Loucy (cell line): Measurements from ENCODE around the gene MRPS27.
A peak's percentile ranks its signal among the peaks of the same experiment; 100 is the strongest.
"Not testable (repeated sequence)": the region's sequence is repeated elsewhere in the genome, so short reads cannot be mapped to it uniquely, and the experiment has no call there.

Experiments used
- H2AFZ ChIP-seq: fragments of 200-600 bp; sonication (generic); 2 replicates; pipeline ENCODE4 v1.6.0; 2016; ENCODE audit warnings: antibody characterized with exemption, mild to moderate bottlenecking, low read length, moderate library complexity
- H3F3A ChIP-seq: fragments of 200-600 bp; 2 replicates; pipeline ENCODE4 v1.6.0; 2016; ENCODE audit warnings: antibody characterized with exemption, low read depth, mild to moderate bottlenecking
- H3K27me3 ChIP-seq: fragments of 200-600 bp; sonication (generic); 2 replicates; pipeline ENCODE4 v1.6.1; 2014; ENCODE audit warnings: low read length, mild to moderate bottlenecking; ENCODE audit not compliant: insufficient read depth, poor library complexity, severe bottlenecking
- H3K36me3 ChIP-seq: fragments of 200-600 bp; sonication (generic); 2 replicates; pipeline ENCODE4 v1.6.1; 2016; ENCODE audit warnings: low read length; ENCODE audit not compliant: insufficient read depth
- H3K4me1 ChIP-seq: fragments of 200-600 bp; sonication (generic); 2 replicates; pipeline ENCODE4 v1.5.1; 2014; ENCODE audit warnings: low read length, mild to moderate bottlenecking; ENCODE audit not compliant: insufficient read depth, poor library complexity, severe bottlenecking
- H3K4me2 ChIP-seq: fragments of 200-600 bp; sonication (generic); 2 replicates; pipeline ENCODE4 v1.6.0; 2014; ENCODE audit warnings: antibody characterized with exemption, low read length, low read depth, mild to moderate bottlenecking; ENCODE audit not compliant: poor library complexity, severe bottlenecking
- H3K4me3 ChIP-seq: fragments of 200-600 bp; sonication (generic); 2 replicates; pipeline ENCODE4 v1.5.1; 2014; ENCODE audit warnings: low read length, mild to moderate bottlenecking, mixed read lengths; ENCODE audit not compliant: poor library complexity, severe bottlenecking
- H3K79me2 ChIP-seq: fragments of 200-600 bp; sonication (generic); 2 replicates; pipeline ENCODE4 v1.6.1; 2014; ENCODE audit warnings: low read length; ENCODE audit not compliant: insufficient read depth
- H3K9ac ChIP-seq: fragments of 200-600 bp; sonication (generic); 2 replicates; pipeline ENCODE4 v1.6.0; 2014; ENCODE audit warnings: mild to moderate bottlenecking, low read depth, low read length, moderate library complexity; ENCODE audit not compliant: poor library complexity, severe bottlenecking
- H3K9me2 ChIP-seq: fragments of 200-600 bp; sonication (generic); replicated peaks from 2 replicates; pipeline ENCODE4 v1.6.1; 2016; ENCODE audit warnings: low read depth, low read length, mixed read lengths
- H3K9me3 ChIP-seq: fragments of 200-600 bp; sonication (generic); 2 replicates; pipeline ENCODE4 v1.6.1; 2014; ENCODE audit warnings: mild to moderate bottlenecking, antibody characterized with exemption, low read length, low read depth; ENCODE audit not compliant: insufficient read depth
- H4K20me1 ChIP-seq: fragments of 200-600 bp; sonication (generic); 2 replicates; pipeline ENCODE4 v1.6.0; 2014; ENCODE audit warnings: antibody characterized with exemption, low read length, mild to moderate bottlenecking; ENCODE audit not compliant: insufficient read depth, poor library complexity, severe bottlenecking
- CTCF ChIP-seq: fragments of 200-600 bp; sonication (generic); conservative IDR thresholded peaks from 2 replicates; pipeline ENCODE4 v1.5.1; 2014; ENCODE audit warnings: mild to moderate bottlenecking, antibody characterized with exemption, low read length
- EZH2phosphoT487 ChIP-seq: fragments of 200-600 bp; IDR thresholded peaks from 2 replicates; pipeline ENCODE4 v1.6.1; 2018; ENCODE audit warnings: antibody characterized with exemption, mild to moderate bottlenecking, moderate library complexity, borderline replicate concordance

Gene MRPS27

GRCh38 chr5:72301557-72301956 lies 18.5 kb downstream of the MRPS27 start:
- Histone ChIP-seq H2AFZ (no peak overlapping the region), H3K9ac (no peak overlapping the region), H3K36me3 (peaks cover 6% of the 10 kb centered on the region; the same call in 1 of the 2 replicates), H3F3A (peaks cover 16% of the 10 kb centered on the region; the same call in 1 of the 2 replicates), H3K4me3 (no peak overlapping the region), H3K4me2 (no peak overlapping the region), H3K9me3 (no peaks in the 10 kb centered on the region), H3K27me3 (no peaks in the 10 kb centered on the region), H3K4me1 (peaks cover 77% of the 10 kb centered on the region), H3K79me2 (peaks cover 85% of the 10 kb centered on the region), H3K9me2 (no peaks in the 10 kb centered on the region), H4K20me1 (no peaks in the 10 kb centered on the region)
- TF ChIP-seq EZH2phosphoT487 (no peak), CTCF (no peak)

DNA sequence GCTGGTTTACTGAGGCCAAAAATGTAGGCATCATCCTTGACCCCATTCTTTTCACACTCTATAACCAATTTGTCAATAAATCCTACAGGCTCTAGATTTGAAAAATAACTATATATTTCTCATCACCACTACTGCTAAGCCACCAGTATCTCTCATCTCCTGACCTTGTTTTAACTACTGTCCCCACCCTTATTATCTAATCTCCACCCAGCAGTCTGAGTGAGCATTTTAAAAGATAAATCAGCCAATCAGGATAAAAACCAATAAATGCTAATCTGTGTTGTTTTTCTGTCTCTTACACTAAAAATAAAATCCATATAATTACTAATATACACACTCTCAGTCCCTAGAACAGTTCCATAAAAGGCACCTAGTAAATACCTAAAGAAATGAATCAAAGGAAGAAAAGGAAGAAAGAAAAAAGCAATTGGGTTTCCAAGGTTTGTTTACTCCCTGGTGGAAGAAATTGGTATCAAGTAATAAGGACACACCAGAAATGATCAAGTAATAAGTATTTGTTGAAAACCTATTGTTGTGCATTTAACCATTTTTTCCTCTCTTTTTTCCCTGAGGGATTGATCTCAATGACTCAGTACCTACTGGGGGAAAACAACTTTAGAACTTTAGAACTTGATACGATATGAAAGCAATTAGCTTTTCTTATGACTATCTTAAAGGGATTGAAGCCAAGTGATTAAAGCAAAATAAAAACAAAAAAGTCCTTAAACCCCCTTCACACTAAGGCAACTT lies 19.3 kb downstream of the MRPS27 start:
- Histone ChIP-seq H3F3A (peaks cover 16% of the 10 kb centered on the region; the same call in 1 of the 2 replicates), H4K20me1 (no peaks in the 10 kb centered on the region), H2AFZ (no peak overlapping the region), H3K9me3 (no peaks in the 10 kb centered on the region), H3K79me2 (peaks cover 85% of the 10 kb centered on the region), H3K9me2 (no peaks in the 10 kb centered on the region), H3K36me3 (peaks cover 12% of the 10 kb centered on the region), H3K4me3 (peak overlapping the region; percentile 36), H3K9ac (no peak overlapping the region), H3K4me1 (peaks cover 77% of the 10 kb centered on the region), H3K27me3 (no peaks in the 10 kb centered on the region), H3K4me2 (peak overlapping the region; percentile 50)
- TF ChIP-seq EZH2phosphoT487 (no peak), CTCF (no peak)

DNA sequence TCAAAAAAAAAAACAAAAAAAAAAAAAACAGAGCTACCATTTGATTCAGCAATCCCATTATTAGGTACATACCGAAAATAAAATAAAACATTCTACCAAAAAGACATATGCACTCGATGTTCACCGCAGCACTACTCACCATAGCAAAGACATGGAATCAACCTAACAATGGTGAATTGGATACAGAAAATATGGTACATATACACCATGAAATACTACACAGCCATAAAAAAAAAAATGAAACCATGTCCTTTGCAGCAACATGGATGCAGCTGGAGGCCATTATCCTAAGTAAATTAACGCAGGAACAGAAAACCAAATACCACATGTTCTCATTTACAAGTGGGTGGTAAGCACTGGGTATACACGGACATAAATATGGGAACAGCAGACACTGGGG lies 21.3 kb downstream of the MRPS27 start:
- Histone ChIP-seq H2AFZ (no peak overlapping the region), H3K4me1 (peaks cover 67% of the 10 kb centered on the region), H4K20me1 (no peaks in the 10 kb centered on the region), H3K9ac (peak overlapping the region; percentile 37), H3K36me3 (peaks cover 32% of the 10 kb centered on the region), H3K9me2 (no peaks in the 10 kb centered on the region), H3K4me3 (peak overlapping the region; percentile 36), H3F3A (peaks cover 6% of the 10 kb centered on the region; the same call in 1 of the 2 replicates), H3K27me3 (no peaks in the 10 kb centered on the region), H3K79me2 (peaks cover 74% of the 10 kb centered on the region), H3K4me2 (peak overlapping the region; percentile 50), H3K9me3 (no peaks in the 10 kb centered on the region)
- no peak for TF ChIP-seq EZH2phosphoT487
- no peak for TF ChIP-seq CTCF

- not testable (repeated sequence) for H3F3A ChIP-seq, H3K9me2 ChIP-seq, H2AFZ ChIP-seq, H3K27me3 ChIP-seq, H3K9me3 ChIP-seq, H4K20me1 ChIP-seq
- H3K4me3 ChIP-seq = peak overlapping the region; percentile 54
- peak overlapping the region; percentile 68 for H3K4me2 ChIP-seq
- peaks cover 73% of the 10 kb centered on the region for H3K79me2 ChIP-seq
- H3K4me1 ChIP-seq = peaks cover 70% of the 10 kb centered on the region
- peaks cover 36% of the 10 kb centered on the region for H3K36me3 ChIP-seq
- peak overlapping the region; percentile 37 for H3K9ac ChIP-seq
Observed at GRCh38 chr5:72298136-72298535, 21.9 kb downstream of the MRPS27 start.
